CD4-positive, alpha-beta memory T cell (primary cell): ENCODE results near the gene LGALS9. TPM values are rescaled to one million over a fixed set of nuclear protein-coding genes. Genes with fewer than 3 reads are reported as not detected.

Experiments
- CTCF ChIA-PET: fragments of 350-600 bp; sonication (Branson Sonifier 250); formaldehyde crosslinking; loops from one replicate; lab custom pipeline; 2021; ENCODE audit warnings: inconsistent platforms; ENCODE audit not compliant: partially characterized antibody; lab: Charles Lee
- POLR2A ChIA-PET: fragments of 350-600 bp; sonication (Branson Sonifier 250); formaldehyde crosslinking; loops from one replicate; lab custom pipeline; 2021; ENCODE audit not compliant: partially characterized antibody; lab: Charles Lee
- DNase-seq, 5 donors: peaks; one replicate each; pipeline versions ENCODE4 v3.0.0 to v3.0.0-alpha.2; 2020 to 2022; ENCODE audit warnings: mixed read lengths in 1 of 5
- H3K27ac ChIP-seq: one replicate; pipeline ENCODE4 v1.7.0; 2013; ENCODE audit warnings: low read depth, low read length
- H3K27me3 ChIP-seq: 2 replicates; pipeline ENCODE4 v1.7.0; 2013; ENCODE audit warnings: mild to moderate bottlenecking, low read length, moderate library complexity; ENCODE audit not compliant: insufficient read depth
- H3K36me3 ChIP-seq: 2 replicates; pipeline ENCODE4 v1.7.0; 2013; ENCODE audit warnings: mild to moderate bottlenecking, low read length, moderate library complexity; ENCODE audit not compliant: insufficient read depth
- H3K4me1 ChIP-seq: 2 replicates; pipeline ENCODE4 v1.7.0; 2013; ENCODE audit warnings: mild to moderate bottlenecking, low read length, moderate library complexity; ENCODE audit not compliant: insufficient read depth
- H3K4me3 ChIP-seq, 2 donors: one replicate each; pipeline ENCODE4 v1.7.0; 2013; ENCODE audit warnings: low read length in 2 of 2, mild to moderate bottlenecking in 1 of 2
- H3K9me3 ChIP-seq, 2 donors: one replicate each; pipeline ENCODE4 v1.7.0; 2013; ENCODE audit warnings: low read length in 2 of 2, control low read depth in 1 of 2; ENCODE audit not compliant: control insufficient read depth in 1 of 2
- H3K27ac Mint-ChIP-seq, 7 donors: one replicate each; pipeline ENCODE4 v1.8.0; 2020 to 2021; ENCODE audit warnings: mixed read lengths in 7 of 7, mild to moderate bottlenecking in 6 of 7, inconsistent platforms in 3 of 7, moderate library complexity in 3 of 7
- H3K27me3 Mint-ChIP-seq, 2 donors: one replicate each; pipeline ENCODE4 v1.8.0; 2020 to 2021; ENCODE audit warnings: mixed read lengths in 2 of 2
- H3K36me3 Mint-ChIP-seq, 2 donors: one replicate each; pipeline ENCODE4 v1.8.0; 2020 to 2021; ENCODE audit warnings: mixed read lengths in 2 of 2, inconsistent platforms in 1 of 2, mild to moderate bottlenecking in 1 of 2
- H3K4me1 Mint-ChIP-seq, 4 donors: one replicate each; pipeline ENCODE4 v1.8.0; 2020 to 2021; ENCODE audit warnings: mixed read lengths in 4 of 4, mild to moderate bottlenecking in 1 of 4
- H3K4me3 Mint-ChIP-seq, 8 donors: one replicate each; pipeline ENCODE4 v1.8.0; 2020 to 2021; ENCODE audit warnings: mixed read lengths in 8 of 8, mild to moderate bottlenecking in 7 of 8, moderate library complexity in 6 of 8, inconsistent platforms in 3 of 8
- H3K9me3 Mint-ChIP-seq, 8 donors: one replicate each; pipeline ENCODE4 v1.8.0; 2020 to 2021; ENCODE audit warnings: mixed read lengths in 8 of 8, mild to moderate bottlenecking in 5 of 8, inconsistent platforms in 3 of 8, moderate library complexity in 1 of 8
- intact Hi-C: fragments of 100-400 bp; cut with micrococcal nuclease; formaldehyde crosslinking; loops from one replicate; pipeline ENCODE4 v1.15.1; 2023
- polyA plus RNA-seq, 2 donors: library from polyadenylated mRNA; unstranded; fragments of 300-500 nt; fragmentation: Illumina TruSeq; gene quantifications; one replicate each; pipeline ENCODE4 v1.2.3, GENCODE V29; 2021
- total RNA-seq, 2 experiments: library from RNA; stranded (reverse); gene quantifications; one replicate each; pipeline ENCODE4 v1.2.3, GENCODE V29; 2021

Gene LGALS9
- total and polyA plus RNA-seq, 4 experiments from 2014 or later, result 19.9 to 33.2 (median 24.4) TPM

DNA sequence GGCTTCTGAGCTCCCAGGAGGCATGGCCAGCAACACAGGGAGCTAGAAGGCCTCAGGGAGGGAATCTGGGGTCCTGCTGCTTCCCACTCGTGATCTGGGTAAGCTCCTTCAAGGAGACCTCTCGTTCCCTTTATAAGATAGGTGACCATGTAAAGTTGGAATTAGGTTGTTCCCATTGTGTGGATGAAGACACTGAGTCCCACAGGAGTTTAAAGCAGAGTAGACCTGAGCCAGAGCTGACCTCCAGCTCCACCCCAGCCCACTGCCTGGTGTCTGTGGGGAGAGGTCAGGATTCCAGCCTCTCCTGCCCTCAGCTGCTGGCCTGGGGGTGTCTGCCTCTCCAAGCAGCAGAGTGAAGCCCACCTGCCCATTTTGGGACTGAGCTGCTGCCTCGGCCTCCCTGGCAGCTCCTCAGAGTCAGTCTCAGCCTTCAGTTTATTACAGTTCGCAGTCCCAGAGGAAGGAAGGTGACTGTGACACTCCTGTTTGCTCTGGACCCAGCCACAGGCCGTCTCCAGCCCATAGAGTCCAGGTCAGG lies 33.1 kb upstream of the LGALS9 start:
- Histone ChIP-seq H3K4me1 (no peaks in the 10 kb centered on the region), H3K27me3 (no peaks in the 10 kb centered on the region), H3K27ac (no peak overlapping the region), H3K4me3 (no peak overlapping the region), H3K36me3 (no peaks in the 10 kb centered on the region), H3K9me3 (no peaks in the 10 kb centered on the region)
- Mint-ChIP-seq H3K9me3 (no peaks in the 10 kb centered on the region), H3K36me3 (peaks cover 11 to 25% of the 10 kb centered on the region in 2 donors), H3K27me3 (no peaks in the 10 kb centered on the region), H3K4me1 (peaks cover 0 to 4% (median 3%) of the 10 kb centered on the region in 4 donors), H3K27ac (no peak overlapping the region), H3K4me3 (no peak overlapping the region)
- intact Hi-C loops, result no loop called here
- ChIA-PET POLR2A (no interaction called here), CTCF (interaction anchor here (0.7 to 9.2 kb wide), 7 partner anchors 9 to 360 kb away, joined by 3 to 332 read pairs (median 13); no protein-coding TSS in a partner anchor)
- DNase-seq, result no peak

- Mint-ChIP-seq H3K36me3 (peaks cover 11 to 25% of the 10 kb centered on the region in 2 donors), H3K4me1 (peaks cover 0 to 5% (median 3%) of the 10 kb centered on the region in 4 donors), H3K27me3 (no peaks in the 10 kb centered on the region), H3K27ac (no peak overlapping the region), H3K4me3 (no peak overlapping the region), H3K9me3 (no peaks in the 10 kb centered on the region)
- no peak for DNase-seq
- ChIA-PET POLR2A (interaction anchor here (2.3 to 3.1 kb wide), 2 partner anchors 143 to 245 kb away, joined by 11 to 18 read pairs; partner anchors contain the start of gene KSR1), CTCF (interaction anchor here (0.7 to 12.0 kb wide), 13 partner anchors 9 to 361 kb away, joined by 3 to 358 read pairs (median 11); partner anchors contain the start of gene LGALS9)
- intact Hi-C loops, result loop anchor here (1.0 kb wide), 1 partner anchor 142 kb away; the partner anchor contains the start of gene KSR1
- Histone ChIP-seq H3K4me1 (peaks cover 3% of the 10 kb centered on the region), H3K27ac (no peak overlapping the region), H3K36me3 (no peaks in the 10 kb centered on the region), H3K4me3 (no peak overlapping the region), H3K27me3 (no peaks in the 10 kb centered on the region), H3K9me3 (no peaks in the 10 kb centered on the region)
These were observed 32.5 kb upstream of the LGALS9 start for GRCh38 chr17:27598337-27599050.

DNA sequence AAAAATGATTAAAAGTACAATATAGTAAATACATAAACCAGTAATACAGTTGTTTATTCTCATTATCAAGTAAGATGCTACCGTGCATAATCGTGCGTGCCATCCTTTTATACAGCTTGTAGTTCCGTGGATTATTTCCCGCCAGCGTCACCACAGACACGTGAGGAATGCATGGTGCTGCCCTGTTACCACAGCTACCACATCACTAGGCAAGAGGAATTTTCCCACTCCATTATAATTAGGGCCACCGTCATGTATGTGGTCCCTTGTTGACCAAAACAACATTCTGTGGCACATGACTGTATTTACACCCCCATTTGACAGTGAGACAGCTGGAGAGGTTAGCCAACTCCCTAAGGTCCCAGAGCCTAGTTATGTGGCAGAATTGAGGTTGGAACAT lies 30.5 kb upstream of the LGALS9 start:
- H3K27ac Mint-ChIP-seq, result no peak overlapping the region
- ChIA-PET CTCF (interaction anchor here (0.8 to 12.0 kb wide), 32 partner anchors 8 to 404 kb away, joined by 3 to 358 read pairs (median 10); partner anchors contain the start of genes KSR1, LGALS9 and WSB1), POLR2A (interaction anchor here (1.2 to 3.1 kb wide), 8 partner anchors 10 to 364 kb away, joined by 3 to 18 read pairs (median 6); partner anchors contain the start of genes KSR1 and WSB1)
- no peaks in the 10 kb centered on the region for H3K9me3 Mint-ChIP-seq
- H3K27me3 Mint-ChIP-seq, result no peaks in the 10 kb centered on the region
- no peak overlapping the region for H3K4me3 Mint-ChIP-seq
- H3K27ac ChIP-seq, result no peak overlapping the region
- H3K4me1 ChIP-seq, result peaks cover 3% of the 10 kb centered on the region
- H3K36me3 ChIP-seq, result no peaks in the 10 kb centered on the region
- no peak overlapping the region for H3K4me3 ChIP-seq
- no peak for DNase-seq
- no peaks in the 10 kb centered on the region for H3K27me3 ChIP-seq
- H3K36me3 Mint-ChIP-seq, result peaks cover 15 to 25% of the 10 kb centered on the region in 2 donors
- intact Hi-C loops, result loop anchor here (2.0 kb wide), 1 partner anchor 306 kb away; the partner anchor contains the start of gene WSB1
- H3K4me1 Mint-ChIP-seq, result peaks cover 0 to 5% (median 3%) of the 10 kb centered on the region in 4 donors
- H3K9me3 ChIP-seq, result no peaks in the 10 kb centered on the region

GRCh38 chr17:27601069-27601974 lies 29.7 kb upstream of the LGALS9 start:
- no peak overlapping the region for H3K27ac ChIP-seq
- no peaks in the 10 kb centered on the region for H3K27me3 Mint-ChIP-seq
- no peaks in the 10 kb centered on the region for H3K9me3 Mint-ChIP-seq
- peaks cover 3% of the 10 kb centered on the region for H3K4me1 ChIP-seq
- H3K36me3 Mint-ChIP-seq, result peaks cover 17 to 26% of the 10 kb centered on the region in 2 donors
- H3K4me3 Mint-ChIP-seq, result no peak overlapping the region
- ChIA-PET POLR2A (interaction anchor here (1.3 to 3.1 kb wide), 3 partner anchors 248 to 307 kb away, joined by 4 to 11 read pairs (median 8); partner anchors contain the start of gene WSB1), CTCF (interaction anchor here (0.7 to 12.0 kb wide), 34 partner anchors 7 to 394 kb away, joined by 3 to 358 read pairs (median 10); partner anchors contain the start of genes KSR1, LGALS9 and WSB1)
- H3K4me3 ChIP-seq, result no peak overlapping the region
- DNase-seq, result peak; percentile 66 to 75 (median 69)
- H3K4me1 Mint-ChIP-seq, result peaks cover 0 to 5% (median 3%) of the 10 kb centered on the region in 4 donors
- peak overlapping the region in 2 of 7 donors; percentile 19 to 55 for H3K27ac Mint-ChIP-seq
- H3K36me3 ChIP-seq, result peaks cover 4% of the 10 kb centered on the region
- H3K27me3 ChIP-seq, result no peaks in the 10 kb centered on the region
- intact Hi-C loops, result loop anchor here (1.0 to 2.0 kb wide), 4 partner anchors 248 to 365 kb away; partner anchors contain the start of gene WSB1
- H3K9me3 ChIP-seq, result no peaks in the 10 kb centered on the region

GRCh38 chr17:27601975-27602302 lies 29.0 kb upstream of the LGALS9 start:
- H3K9me3 ChIP-seq, result no peaks in the 10 kb centered on the region
- peaks cover 3% of the 10 kb centered on the region for H3K4me1 ChIP-seq
- no peak overlapping the region for H3K4me3 ChIP-seq
- intact Hi-C loops, result loop anchor here (1.0 to 2.0 kb wide), 4 partner anchors 249 to 366 kb away; partner anchors contain the start of gene WSB1
- no peaks in the 10 kb centered on the region for H3K27me3 ChIP-seq
- peak overlapping the region in 1 of 7 donors; percentile 19 for H3K27ac Mint-ChIP-seq
- no peak overlapping the region for H3K4me3 Mint-ChIP-seq
- no peaks in the 10 kb centered on the region for H3K27me3 Mint-ChIP-seq
- DNase-seq, result no peak
- POLR2A ChIA-PET, result interaction anchor here (1.3 kb wide), 1 partner anchor 269 kb away, joined by 4 read pairs; no protein-coding TSS in a partner anchor
- H3K36me3 Mint-ChIP-seq, result peaks cover 16 to 26% of the 10 kb centered on the region in 2 donors
- no peaks in the 10 kb centered on the region for H3K9me3 Mint-ChIP-seq
- no peak overlapping the region for H3K27ac ChIP-seq
- CTCF ChIA-PET, result interaction anchor here (0.7 to 12.0 kb wide), 26 partner anchors 8 to 395 kb away, joined by 3 to 358 read pairs (median 6); partner anchors contain the start of genes LGALS9 and WSB1
- H3K4me1 Mint-ChIP-seq, result peaks cover 0 to 5% (median 3%) of the 10 kb centered on the region in 4 donors
- peaks cover 4% of the 10 kb centered on the region for H3K36me3 ChIP-seq

DNA sequence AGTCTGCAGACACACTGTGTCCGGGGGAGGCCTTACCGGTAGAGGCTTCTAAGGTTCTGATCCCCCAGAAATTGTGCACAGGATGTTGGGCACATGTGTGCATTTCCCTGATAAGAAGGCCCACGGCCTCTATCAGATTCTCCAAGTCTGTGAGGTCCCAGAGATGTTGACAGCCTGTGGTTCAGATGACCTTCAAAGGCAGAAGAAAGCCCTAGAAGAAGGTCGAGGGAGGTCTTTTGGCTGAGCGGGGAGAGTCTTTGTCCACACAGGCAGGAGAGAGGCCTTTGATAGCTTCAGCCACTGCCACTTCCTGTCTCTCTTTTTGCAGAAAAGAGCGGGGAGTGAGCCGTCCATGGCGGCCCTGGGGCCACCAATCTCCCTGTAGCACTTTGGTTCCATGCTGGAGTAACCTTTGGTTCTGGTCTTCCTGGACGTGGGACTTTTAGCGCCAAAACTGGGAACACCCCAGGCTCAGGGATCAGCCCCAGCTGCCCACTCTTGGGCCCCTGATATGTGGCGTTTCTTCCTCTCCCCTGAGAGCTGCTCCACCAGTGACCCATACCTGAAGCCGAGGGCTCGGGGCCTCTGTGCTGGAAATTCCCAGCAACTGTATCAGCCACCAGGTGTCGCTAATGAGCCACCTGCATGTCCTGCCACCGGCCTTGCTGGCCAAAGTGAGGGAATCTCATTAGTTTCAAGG lies 28.1 kb upstream of the LGALS9 start:
- intact Hi-C loops, result loop anchor here (1.0 kb wide), 2 partner anchors 28 to 48 kb away; partner anchors contain the start of gene LGALS9
- Mint-ChIP-seq H3K4me3 (no peak overlapping the region), H3K9me3 (no peaks in the 10 kb centered on the region), H3K36me3 (peaks cover 16 to 27% of the 10 kb centered on the region in 2 donors), H3K27ac (no peak overlapping the region), H3K4me1 (peaks cover 0 to 5% (median 3%) of the 10 kb centered on the region in 4 donors), H3K27me3 (no peaks in the 10 kb centered on the region)
- Histone ChIP-seq H3K4me3 (no peak overlapping the region), H3K36me3 (peaks cover 4% of the 10 kb centered on the region), H3K4me1 (peaks cover 3% of the 10 kb centered on the region), H3K27ac (no peak overlapping the region), H3K9me3 (no peaks in the 10 kb centered on the region), H3K27me3 (no peaks in the 10 kb centered on the region)
- ChIA-PET POLR2A (interaction anchor here (0.6 to 1.1 kb wide), 2 partner anchors 29 to 58 kb away, joined by 3 read pairs; no protein-coding TSS in a partner anchor), CTCF (interaction anchor here (0.6 to 12.0 kb wide), 28 partner anchors 8 to 375 kb away, joined by 3 to 358 read pairs (median 4); partner anchors contain the start of gene LGALS9)
- DNase-seq, result peak; percentile 56 to 69 (median 60)
